CD4-positive, alpha-beta T cell treated with Interleukin-6 for 4 hours (primary cell): ENCODE results near the gene PAWR.
"Not testable (repeated sequence)": the region's sequence is repeated elsewhere in the genome, so short reads cannot be mapped to it uniquely, and the experiment has no call there.

Experiments used
- DNase-seq: peaks from one replicate; pipeline ENCODE4 v3.0.0-alpha.2; 2020; ENCODE audit warnings: mixed read lengths

PAWR gene

DNA sequence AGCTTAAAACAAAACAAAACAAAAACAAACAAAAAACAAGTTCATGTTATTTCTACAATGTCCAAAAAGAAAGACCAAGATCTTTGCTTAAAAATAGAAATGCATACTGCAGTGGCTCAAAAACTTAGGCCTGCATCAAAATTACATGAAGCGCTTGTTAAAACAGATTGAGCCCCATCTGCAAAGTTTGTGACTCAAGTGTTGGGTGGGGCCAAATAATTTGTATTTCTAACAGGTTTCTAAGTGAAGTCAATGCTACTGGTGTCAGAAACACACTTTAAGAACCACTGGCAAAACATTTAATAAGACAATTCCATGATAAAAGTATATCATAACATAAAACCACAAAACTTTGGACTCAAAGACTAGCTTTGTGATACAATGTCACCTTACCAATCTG, 105.6 kb downstream of the PAWR start:
- DNase-seq: no peak

DNA sequence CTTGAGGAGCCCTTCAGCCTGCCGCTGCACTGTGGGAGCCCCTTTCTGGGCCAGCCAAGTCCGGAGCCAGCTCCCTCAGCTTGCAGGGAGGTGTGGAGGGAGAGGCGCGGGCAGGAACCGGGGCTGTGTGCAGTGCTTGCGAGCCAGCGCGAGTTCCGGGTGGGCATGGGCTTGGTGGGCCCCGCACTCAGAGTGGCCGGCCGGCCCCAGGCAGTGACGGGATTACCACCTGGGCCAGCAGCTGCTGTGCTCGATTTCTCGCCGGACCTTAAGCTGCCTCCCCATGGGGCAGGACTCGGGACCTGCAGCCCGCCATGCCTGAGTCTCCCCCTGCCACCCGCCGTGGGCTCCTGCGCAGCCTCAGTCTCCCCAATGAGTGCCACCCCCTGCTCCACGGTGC, 116.9 kb downstream of the PAWR start:
- DNase-seq: no peak

DNA sequence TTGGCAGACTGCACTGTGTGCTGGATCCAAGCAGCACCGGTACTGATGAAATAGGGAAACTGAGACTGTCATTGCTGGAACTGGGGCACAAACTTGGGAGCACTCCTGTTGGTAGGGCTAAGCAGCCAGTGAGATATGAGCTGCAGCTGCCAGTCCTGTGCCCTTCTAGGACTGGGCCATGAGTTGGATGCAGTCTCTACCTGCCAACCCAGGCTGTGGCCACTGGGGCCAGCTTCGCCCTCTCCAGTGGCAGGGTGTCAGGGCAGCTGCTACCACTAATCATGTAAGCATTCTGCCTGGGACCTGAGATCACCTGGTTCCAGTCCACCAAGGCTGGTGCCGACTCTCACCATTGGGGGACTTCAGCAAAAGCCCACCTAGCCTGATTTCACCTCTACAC, 121.1 kb downstream of the PAWR start:
- DNase-seq: no peak

DNA sequence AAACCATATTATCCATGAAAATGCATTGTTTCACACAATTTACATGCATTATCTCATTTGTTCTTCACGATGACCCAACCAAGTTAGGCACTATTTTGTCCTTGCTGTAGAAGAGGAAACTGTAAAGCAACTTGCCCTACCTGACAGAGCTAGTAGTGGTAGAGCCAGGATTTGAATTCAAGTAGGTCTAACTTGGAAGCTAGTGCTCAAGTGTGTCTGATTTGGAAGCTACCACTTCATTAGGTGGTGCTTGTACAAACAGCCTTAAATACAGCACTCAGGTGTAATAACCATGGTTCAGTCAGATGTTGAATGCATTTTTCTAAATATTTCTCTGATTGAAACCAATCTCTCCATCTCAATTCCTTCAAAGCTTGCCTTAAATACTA, 123.6 kb downstream of the PAWR start:
- DNase-seq: no peak

DNA sequence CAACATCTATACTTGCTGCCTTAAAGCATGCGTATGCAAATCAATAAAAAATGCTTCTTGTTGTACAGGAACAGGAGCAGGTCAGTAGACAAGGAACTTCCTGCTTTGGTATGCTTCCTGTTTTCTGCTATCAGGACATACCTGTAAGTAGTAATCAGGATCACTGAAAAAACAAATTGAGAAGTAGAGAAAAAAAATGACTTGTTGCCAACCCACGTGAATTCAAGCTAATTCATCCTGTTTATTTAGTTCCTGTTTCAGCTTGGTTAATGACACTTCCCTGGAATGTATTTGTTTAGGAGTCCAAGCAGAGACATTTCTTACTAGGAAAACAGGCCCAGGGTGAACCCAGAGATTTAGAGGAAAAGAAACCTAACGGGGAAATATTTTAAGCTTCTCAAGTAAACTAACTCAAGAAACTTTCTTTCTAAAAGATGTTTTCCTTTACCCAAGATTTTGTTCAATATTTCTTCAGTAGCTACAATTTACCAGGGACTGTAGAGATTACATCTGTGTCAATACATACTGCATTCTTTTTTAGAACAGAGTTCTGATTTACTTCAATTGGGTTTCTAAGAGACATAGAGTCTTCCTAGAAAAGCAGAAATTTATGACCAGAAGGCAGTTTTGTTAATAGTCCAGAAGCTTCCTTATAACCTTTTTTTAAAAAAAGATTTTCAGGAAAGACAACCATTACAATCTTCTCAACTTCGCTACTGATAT, 124.2 kb downstream of the PAWR start:
- no peak for DNase-seq

DNA sequence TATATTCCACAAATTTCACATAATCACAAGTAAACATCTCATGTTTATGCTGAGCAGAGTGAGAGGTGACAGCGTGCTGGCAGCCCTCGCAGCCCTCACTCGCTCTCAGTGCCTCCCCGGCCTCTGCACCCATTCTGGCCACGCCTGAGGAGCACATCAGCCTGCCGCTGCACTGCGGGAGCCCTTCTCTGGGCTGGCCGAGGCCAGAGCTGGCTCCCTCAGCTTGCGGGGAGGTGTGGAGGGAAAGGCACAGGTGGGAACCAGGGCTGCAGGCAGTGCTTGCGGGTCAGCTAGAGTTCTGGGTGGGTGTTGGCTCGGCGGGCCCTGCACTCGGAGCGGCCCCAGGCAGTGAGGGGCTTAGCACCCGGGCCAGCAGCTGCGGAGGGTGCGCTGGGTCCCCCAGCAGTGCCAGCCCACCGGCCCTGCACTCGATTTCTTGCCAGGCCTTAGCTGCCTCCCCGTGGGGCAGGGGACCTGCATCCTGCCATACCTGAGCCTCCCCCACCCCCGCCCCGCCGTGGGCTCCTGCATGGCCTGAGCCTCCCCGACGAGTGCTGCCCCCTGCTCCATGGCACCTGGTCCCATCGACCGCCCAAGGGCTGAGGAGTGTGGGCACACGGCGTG, 125.9 kb downstream of the PAWR start:
- not testable (repeated sequence) for DNase-seq

DNA sequence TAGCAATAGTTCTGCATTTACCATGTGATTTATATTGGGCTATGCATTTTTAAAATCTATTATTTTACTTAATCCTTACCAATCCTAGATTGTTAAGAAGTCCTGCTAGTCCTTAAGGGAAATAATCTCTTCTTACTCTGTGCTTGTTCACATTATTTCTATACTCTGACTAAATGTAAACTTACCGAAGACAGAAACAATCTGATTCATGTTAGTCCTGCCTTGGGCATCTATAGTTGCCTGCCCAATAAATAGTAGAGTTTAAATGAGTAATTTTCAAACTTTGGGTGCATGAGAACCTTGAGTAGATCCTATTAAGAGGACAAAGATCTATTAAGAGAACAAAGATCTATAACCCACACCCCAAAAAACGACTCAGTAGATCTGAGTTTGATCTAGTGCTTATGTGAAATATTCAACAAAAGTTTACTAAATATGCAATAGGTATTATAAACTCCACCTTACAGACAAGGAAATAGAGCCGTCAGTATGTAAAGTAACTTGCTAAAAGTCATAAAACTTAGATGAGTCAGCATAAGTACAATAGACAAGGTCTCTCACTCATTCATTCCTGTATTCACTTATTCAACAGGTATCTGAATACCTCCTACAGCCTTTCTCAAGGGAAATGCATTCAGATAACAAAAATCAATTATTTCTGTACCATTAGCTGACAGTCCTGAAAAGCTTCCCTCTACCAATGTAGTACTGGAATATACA, 127.6 kb downstream of the PAWR start:
- DNase-seq: no peak

DNA sequence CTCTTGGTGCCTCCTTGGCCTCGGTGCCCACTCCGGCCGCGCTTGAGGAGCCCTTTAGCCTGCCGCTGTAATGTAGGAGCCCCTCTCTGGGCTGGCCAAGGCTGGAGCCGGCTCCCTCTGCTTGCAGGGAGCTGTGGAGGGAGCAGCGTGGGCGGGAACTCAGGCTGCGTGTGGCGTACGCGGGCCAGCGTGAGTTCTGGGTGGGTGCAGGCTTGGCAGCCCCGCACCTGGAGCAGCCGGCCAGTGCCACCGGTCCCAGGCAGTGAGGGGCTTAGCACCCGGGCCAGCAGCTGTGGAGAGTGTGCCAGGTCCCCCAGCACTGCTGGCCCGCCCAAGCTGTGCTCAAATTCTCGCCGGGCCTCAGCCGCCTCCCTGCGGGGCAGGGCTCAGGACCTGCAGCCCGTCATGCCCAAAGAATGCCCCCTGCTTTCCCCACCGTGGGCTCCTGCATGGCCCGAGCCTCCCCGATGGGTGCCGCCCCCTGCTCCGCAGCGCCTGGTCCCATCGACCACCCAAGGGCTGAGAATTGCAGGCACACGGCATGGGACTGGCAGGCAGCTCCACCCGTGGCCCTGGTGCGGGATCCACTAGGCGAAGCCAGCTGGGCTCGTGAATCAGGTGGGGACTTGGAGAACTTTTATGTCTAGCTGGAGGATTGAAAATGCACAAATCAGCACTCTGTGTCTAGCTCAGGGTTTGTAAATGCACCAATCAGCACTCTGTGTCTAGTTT, 129.2 kb downstream of the PAWR start:
- DNase-seq: no peak

DNA sequence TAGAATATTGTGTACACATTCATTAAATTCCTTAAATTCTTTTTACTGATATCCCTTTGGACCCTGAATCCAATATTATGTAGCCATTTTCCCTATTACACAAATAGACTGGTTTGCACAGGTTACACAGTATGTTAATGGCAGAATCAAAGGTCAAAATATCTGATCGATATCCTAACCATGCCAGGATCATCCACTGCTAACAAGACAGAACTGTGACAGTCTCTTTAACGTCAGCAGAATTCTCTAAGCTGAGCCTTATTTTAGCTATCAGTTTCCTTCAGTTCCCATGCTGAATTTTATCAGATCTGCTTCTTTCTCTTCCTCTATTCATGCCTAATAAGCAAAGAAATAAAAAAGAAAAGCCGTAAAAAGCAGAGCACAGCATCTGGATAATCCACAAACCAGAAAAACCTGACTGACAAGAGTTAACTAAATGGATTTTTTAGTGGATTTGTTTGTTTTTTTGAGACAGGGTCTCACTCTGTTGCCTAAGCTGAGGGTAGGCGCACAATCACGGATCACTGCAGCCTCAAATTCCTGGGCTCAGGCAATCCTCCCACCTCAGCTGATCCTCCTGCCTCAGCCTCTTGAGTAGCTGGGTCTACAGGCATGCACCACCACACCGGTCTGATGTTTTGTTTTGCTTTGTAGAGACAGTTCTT, 130.4 kb downstream of the PAWR start:
- DNase-seq: no peak

DNA sequence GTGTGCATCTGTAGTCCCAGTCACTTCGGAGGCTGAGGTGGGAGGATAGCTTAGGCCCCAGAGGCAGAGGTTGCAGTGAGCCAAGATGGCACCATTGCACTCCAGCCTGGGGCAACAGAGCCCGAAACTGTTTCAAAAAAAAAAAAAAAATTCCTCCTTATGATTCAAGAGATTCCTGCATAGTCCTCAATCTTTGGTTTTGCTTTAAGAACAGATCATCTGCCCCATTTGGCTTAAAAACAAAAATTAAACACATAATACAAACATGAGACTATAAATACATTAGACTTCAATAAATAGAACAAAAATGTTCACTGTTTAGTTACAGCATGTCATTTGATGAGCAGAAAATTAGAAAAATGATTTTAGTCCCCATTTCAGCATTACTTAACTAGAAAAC, 131.2 kb downstream of the PAWR start:
- DNase-seq: no peak

DNA sequence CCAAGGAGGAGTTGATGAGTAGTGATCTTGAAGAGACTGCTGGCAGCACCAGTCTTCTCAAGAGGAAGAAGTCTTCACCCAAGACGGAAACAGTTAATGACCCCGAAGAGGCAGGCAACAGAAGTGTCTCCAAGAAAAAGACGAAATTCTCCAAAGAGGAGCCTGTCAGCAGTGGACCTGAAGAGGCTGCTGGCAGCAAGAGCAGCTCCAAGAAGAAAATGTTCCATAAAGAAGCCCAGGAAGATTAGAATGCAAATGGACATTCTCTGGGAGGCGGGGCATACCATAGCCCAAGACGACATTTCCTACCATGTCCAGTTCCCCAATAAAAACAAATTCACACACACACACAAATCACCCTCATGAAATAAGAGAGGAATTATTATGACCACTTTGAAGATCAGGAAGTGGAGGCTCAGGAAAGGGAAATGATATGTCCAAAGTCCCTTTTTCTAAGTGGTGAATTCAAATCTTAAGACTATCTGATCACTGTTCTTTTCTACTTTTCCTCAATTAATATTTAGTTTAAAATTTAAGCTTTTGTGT, 131.8 kb downstream of the PAWR start:
- DNase-seq: no peak

DNA sequence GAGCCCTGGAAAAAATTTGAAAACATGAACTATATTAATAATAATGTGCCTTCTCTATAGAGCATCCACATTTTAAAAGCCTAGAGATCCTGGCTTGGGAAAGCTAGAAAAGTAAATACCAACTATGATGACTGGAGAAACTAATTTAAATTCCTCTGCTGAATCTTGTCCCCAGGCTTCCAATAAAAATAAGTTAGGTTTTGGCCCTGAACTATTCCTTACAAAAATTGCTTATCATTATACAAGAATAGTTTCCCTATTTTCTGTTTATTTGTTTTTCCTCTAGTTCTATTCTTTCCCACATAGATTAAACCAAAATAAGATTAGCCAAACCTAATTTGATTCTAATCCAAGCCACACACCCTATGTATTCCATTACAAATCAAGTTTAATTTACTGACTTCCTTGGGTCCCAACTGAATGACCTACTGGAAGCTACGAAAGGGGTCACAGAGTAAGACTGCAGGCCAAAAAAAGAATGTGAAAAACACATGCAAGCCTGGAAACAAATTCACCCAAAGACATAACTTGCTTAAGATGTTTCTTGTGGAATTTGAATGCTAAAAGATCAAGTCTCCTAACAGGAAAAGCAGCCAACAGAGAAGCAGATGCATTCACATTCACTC, 133.0 kb downstream of the PAWR start:
- no peak for DNase-seq

DNA sequence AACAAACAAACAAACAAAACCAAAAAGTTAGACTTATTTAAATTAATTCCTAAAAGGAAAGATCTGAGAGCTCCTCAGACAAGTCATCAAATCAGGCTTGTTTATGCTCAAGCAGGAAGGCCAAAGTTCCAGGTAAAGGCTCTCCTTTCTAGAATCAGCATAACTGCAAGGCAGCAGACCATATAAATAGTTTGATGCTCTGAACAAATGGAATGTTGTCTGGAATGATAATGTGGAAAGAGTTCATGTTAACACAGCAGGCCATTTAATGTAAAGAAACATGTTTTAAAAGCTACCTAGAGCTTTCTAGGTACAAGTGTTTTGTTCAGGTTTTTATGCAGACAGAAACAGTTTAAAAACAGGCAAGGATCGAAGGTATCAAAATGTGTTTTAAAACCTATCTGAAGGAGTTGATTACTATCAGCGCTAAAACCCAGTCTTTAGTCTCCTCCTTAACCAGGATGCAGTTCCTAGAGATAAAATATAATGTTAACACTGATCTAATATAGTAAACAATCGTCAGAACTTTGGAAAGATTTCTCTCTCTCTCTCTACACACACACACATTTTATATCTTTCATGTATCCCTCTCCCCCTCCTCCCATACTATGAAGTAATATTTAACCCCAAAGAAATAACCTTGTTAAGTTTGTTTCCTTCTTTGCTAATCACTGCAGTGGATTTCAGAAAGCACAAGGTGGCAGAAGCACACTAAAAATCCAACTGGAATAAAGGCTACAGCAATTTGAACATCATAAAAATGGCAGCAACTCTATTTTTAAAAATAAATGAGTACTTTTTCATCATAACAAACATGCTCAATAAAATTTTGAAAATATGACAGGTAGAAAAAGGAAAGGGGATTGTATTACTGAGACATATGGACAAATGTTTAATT, 135.5 kb downstream of the PAWR start:
- DNase-seq: no peak

DNA sequence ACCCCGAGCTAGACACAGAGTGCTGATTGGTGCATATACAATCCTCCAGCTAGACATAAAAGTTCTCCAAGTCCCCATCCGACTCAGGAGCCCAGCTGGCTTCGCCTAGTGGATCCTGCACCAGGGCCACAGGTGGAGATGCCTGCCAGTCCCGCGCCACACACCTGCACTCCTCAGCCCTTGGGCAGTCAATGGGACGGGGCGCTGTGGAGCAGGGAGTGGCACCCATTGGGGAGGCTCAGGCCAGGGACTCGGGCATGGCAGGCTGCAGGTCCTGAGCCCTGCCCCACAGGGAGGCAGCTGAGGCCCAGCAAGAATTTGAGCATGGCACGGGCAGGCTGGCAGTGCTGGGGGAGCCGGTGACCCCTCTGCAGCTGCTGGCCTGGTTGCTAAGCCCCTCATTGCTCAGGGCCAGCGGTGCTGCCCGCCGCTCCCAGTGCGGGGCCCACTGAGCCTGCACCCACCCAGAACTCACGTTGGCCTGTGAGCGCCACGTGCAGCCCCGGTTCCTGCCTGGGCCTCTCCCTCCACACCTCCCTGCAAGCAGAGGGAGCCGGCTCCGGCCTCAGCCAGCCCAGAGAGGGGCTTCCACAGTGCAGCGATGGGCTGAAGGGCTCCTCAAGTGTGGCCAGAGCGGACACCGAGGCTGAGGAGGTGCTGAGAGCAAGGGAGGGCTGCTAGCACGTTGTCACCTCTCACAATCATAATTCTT, 136.7 kb downstream of the PAWR start:
- DNase-seq: no peak

DNA sequence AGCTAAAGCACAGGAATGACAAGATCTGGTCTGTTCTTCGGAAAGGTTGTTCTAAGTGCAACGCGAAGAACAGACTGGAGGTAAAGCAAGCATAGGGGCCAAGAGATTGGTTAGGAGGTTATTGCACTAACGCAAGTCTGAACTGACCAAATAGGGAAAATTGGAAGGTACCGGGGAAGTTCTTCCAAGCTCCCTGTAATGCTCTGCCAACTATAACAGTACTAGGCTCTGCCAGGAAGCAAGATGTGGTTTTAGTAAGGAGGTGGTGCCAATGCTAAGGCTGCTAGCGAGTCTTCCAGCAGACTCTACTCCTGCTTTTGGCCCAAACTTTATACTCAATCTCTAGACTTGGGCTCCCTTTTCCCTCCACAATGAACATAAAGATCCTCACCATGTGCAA, 138.6 kb downstream of the PAWR start:
- DNase-seq: no peak

DNA sequence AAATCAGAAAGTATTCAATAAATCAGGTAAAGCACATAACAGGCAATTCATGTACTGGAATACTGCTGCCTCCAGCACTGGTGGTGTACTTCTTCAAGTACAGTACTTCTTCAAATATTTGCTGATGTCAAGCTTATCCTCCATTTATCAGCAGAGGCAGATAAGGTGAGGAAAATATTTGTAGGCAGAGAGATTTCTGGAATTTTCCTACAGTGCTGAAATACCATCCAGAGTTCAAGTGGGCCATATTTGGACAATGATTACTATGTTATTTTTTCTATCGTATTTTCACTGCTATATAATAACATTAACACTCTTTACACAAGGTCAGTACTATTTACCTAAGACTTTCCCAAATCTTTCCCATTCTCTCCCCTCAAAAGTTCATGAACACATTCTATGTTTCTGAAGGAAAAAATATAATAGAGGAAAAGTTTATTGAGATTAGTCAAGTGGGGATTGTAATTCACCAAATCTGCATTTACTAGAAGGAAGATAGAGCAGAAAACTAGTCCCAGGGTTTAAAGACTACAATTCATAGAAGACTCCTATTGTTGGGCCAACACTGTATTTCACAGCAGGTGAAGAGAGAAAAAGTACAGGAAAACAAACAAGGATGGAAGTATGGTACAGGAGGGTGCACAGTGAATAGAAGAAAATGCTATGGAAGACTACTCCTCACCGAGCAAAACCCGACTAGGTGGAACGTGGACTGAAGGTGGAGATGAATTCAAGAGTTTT, 141.1 kb downstream of the PAWR start:
- DNase-seq: no peak

DNA sequence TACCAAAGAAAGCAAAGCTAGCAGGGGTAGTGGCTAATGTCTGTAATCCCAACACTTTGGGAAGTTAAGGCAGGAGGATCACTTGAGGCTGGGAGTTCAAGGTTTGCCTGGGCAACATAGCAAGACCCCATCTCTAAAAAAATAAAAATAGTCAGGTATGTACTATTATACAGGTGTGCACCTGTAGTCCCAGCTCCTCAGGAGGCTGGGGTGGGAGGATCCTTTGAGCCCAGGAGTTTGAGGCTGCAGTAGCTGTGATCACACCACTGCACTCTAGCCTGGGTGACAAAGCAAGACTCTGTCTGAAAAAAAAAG, 142.2 kb downstream of the PAWR start:
- DNase-seq: no peak

DNA sequence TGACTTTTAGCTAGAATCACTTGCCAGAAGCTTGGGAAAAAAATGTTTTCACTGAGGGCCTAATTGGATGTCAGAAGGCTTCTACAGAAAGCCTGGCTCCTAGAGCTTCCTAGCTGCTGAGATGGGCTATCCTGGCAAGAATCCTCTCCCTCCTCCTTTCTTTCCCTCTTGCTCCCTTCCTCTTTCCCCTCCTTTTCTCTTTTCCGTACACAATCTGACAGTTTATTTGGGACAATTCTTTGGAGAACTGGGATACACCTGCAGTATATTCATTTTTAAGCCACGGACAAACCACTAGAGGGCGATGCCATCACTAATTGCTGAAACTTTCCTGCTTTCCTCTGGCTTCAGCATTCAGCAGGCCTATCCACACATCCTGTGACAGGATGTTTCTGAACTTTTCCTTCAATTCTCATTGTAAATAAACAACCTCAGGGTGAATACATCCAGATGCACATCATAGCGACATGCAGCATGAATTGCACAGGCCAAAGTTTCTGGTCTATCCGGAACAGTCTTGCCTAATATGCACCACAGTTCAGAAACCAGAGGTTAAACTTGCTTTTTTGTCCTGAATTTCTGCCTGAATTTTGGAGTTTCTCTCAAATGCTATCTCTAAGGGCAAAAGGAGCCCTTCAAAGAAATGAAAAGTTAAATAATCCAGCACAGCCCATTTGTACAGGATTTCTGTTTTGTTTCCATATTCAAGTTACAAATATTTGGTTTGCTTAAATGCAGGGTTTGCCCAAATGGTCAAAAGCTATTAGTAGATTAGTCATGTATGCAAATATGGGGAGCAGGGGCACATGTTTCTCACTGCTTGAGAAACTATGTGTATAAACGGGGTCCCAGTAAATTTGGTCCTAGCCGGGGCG, 142.8 kb downstream of the PAWR start:
- peak; percentile 7 for DNase-seq
